Sigmoid colon (tissue), 7 donors: ENCODE data around the gene COL3A1. TPM values are rescaled to one million over a fixed set of nuclear protein-coding genes. Genes with fewer than 3 reads are reported as not detected.

Source experiments
- DNase-seq: peaks from one replicate; pipeline ENCODE4 v3.0.0-alpha.2; 2019
- H3K27ac ChIP-seq, 4 donors: fragments of 200-600 bp; sonication (generic); one replicate each; pipeline ENCODE4 v1.5.1; 2016 to 2019; ENCODE audit warnings: mild to moderate bottlenecking in 1 of 4
- H3K27me3 ChIP-seq, 3 donors: fragments of 200-600 bp; sonication (generic); one replicate each; pipeline ENCODE4 v1.5.1; 2019; ENCODE audit warnings: mild to moderate bottlenecking in 1 of 3
- H3K36me3 ChIP-seq, 4 donors: fragments of 200-600 bp; sonication (generic); one replicate each; pipeline ENCODE4 v1.5.1; 2016 to 2019
- H3K4me1 ChIP-seq, 4 donors: fragments of 200-600 bp; sonication (generic); one replicate each; pipeline ENCODE4 v1.5.1; 2017 to 2019
- H3K4me3 ChIP-seq, 4 donors: fragments of 200-600 bp; sonication (generic); one replicate each; pipeline ENCODE4 v1.5.1; 2017 to 2019; ENCODE audit warnings: mild to moderate bottlenecking in 2 of 4, moderate library complexity in 1 of 4
- H3K9me3 ChIP-seq, 4 donors: fragments of 200-600 bp in 3 of 4; sonication (generic) in 3 of 4; one replicate each; pipeline versions ENCODE4 v1.5.1 to v1.6.1; 2013 to 2019
- EP300 ChIP-seq, 4 donors: sonication (generic); formaldehyde crosslinking; IDR thresholded peaks; one replicate each; pipeline ENCODE4 v1.6.1; 2017; ENCODE audit warnings: antibody characterized with exemption in 4 of 4
- POLR2A ChIP-seq, 2 donors: fragments of 450-650 bp; IDR thresholded peaks; one replicate each; pipeline ENCODE4 v1.6.1; 2016; ENCODE audit warnings: antibody characterized with exemption in 2 of 2, mild to moderate bottlenecking in 2 of 2, moderate library complexity in 2 of 2
- POLR2AphosphoS5 ChIP-seq, 4 donors: sonication (generic); formaldehyde crosslinking; IDR thresholded peaks; one replicate each; pipeline ENCODE4 v1.6.1; 2017; ENCODE audit warnings: antibody characterized with exemption in 4 of 4
- WGBS, 2 donors: extraction: QIAGEN DNeasy Blood & Tissue Kit; methylation state at CpG; one replicate each; pipeline ENCODE4 v1.1.7; 2013; 5-methylcytosine and 5-hydroxymethylcytosine counted together
- intact Hi-C: fragments of 100-400 bp; cut with DNase I; formaldehyde crosslinking; loops from one replicate; pipeline ENCODE4 v1.15.1; 2023
- polyA plus RNA-seq, 3 donors: library from polyadenylated mRNA; stranded (reverse); fragments of 200-250 nt; gene quantifications; one replicate each; pipeline ENCODE4 v1.2.3, GENCODE V29; 2013
- total RNA-seq, 4 donors: library from RNA; depleted of rRNA; stranded (reverse); fragments of >200 nt; gene quantifications; one replicate each; pipeline ENCODE4 v1.1.0, GENCODE V29; 2016
- TF ChIP-seq, protein P1 (sequence below), 4 experiments: fragments of 450-650 bp in 3 of 4; fragments of 200-600 bp in 1 of 4; IDR thresholded peaks; one replicate each; pipeline ENCODE4 v1.5.1; 2016 to 2019; ENCODE audit warnings: antibody characterized with exemption in 4 of 4, mild to moderate bottlenecking in 3 of 4, moderate library complexity in 2 of 4
- donor health status: healthy with polysubstance abuse.
- donor health status: Bipolar disorder and iron deficiency.
- donor health status: healthy.

The COL3A1 gene
- total and polyA plus RNA-seq, 7 donors, result 29.1 to 1,567 (median 294) TPM

- Histone ChIP-seq H3K9me3 (no peaks in the 10 kb centered on the region), H3K27ac (peak overlapping the region; percentile 24 to 52 (median 51)), H3K36me3 (peaks cover 10 to 41% (median 21%) of the 10 kb centered on the region in 4 donors), H3K27me3 (no peaks in the 10 kb centered on the region), H3K4me3 (no peak overlapping the region), H3K4me1 (peaks cover 0 to 36% (median 15%) of the 10 kb centered on the region in 4 donors)
- TF ChIP-seq POLR2AphosphoS5 (IDR thresholded peaks at IDR 0.05) (peak in 2 of 4 donors; percentile 21 to 27), POLR2A (IDR thresholded peaks at IDR 0.05) (no peak), EP300 (IDR thresholded peaks at IDR 0.05) (no peak)
- TF ChIP-seq, protein P1, sequence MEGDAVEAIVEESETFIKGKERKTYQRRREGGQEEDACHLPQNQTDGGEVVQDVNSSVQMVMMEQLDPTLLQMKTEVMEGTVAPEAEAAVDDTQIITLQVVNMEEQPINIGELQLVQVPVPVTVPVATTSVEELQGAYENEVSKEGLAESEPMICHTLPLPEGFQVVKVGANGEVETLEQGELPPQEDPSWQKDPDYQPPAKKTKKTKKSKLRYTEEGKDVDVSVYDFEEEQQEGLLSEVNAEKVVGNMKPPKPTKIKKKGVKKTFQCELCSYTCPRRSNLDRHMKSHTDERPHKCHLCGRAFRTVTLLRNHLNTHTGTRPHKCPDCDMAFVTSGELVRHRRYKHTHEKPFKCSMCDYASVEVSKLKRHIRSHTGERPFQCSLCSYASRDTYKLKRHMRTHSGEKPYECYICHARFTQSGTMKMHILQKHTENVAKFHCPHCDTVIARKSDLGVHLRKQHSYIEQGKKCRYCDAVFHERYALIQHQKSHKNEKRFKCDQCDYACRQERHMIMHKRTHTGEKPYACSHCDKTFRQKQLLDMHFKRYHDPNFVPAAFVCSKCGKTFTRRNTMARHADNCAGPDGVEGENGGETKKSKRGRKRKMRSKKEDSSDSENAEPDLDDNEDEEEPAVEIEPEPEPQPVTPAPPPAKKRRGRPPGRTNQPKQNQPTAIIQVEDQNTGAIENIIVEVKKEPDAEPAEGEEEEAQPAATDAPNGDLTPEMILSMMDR (IDR thresholded peaks at IDR 0.05), result no peak
- WGBS, 2 donors, result 57 to 68% methylated on average over 2 of the region's 2 CpGs
- intact Hi-C loops, result loop anchor here (5.0 kb wide), 1 partner anchor 38 kb away; no protein-coding TSS in a partner anchor
- DNase-seq, result no peak
These were observed 39.7 kb downstream of the COL3A1 start for GRCh38 chr2:189013671-189014448.

GRCh38 chr2:189014449-189015138 is 40.4 kb downstream of the COL3A1 start:
- peak overlapping the region; percentile 24 to 52 (median 51) for H3K27ac ChIP-seq
- peaks cover 0 to 34% (median 14%) of the 10 kb centered on the region in 4 donors for H3K4me1 ChIP-seq
- WGBS, 2 donors, result 66 to 78% methylated on average over 2 of the region's 2 CpGs

DNA sequence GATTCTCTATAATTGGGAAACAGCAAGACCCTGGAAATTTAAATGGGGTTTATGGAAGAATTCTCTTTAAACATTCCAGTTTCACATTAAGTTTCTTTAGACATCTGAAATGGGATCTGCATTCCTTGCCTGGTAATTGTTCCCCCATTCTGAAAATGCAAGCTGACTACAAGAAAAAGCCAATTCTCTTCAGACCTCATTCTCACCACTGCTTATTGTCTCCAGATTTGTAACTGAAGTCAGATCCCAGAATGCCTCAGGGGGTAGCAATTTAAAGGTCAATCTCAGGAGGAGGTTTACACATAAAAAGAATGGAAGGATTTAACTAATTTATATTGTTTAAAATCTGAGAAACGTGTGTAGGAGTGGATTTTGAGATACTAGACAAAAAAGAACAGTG is 41.2 kb downstream of the COL3A1 start:
- TF ChIP-seq EP300 (IDR thresholded peaks at IDR 0.05) (no peak), POLR2A (IDR thresholded peaks at IDR 0.05) (no peak), POLR2AphosphoS5 (IDR thresholded peaks at IDR 0.05) (peak in 1 of 4 donors; percentile 2)
- TF ChIP-seq, protein P1 (IDR thresholded peaks at IDR 0.05), result no peak
- Histone ChIP-seq H3K27me3 (no peaks in the 10 kb centered on the region), H3K27ac (peak overlapping the region in 3 of 4 donors; percentile 50 to 52 (median 52)), H3K36me3 (peaks cover 5 to 26% (median 10%) of the 10 kb centered on the region in 4 donors), H3K4me1 (peaks cover 0 to 26% (median 11%) of the 10 kb centered on the region in 4 donors), H3K4me3 (no peak overlapping the region), H3K9me3 (no peaks in the 10 kb centered on the region)
- WGBS, 2 donors, result 50 to 52% methylated on average over 1 of the region's 1 CpG
- intact Hi-C loops, result no loop called here
- DNase-seq, result no peak

More at GRCh38 chr2:189014449-189015138, 40.4 kb downstream of the COL3A1 start:
- no peak for DNase-seq
- TF ChIP-seq POLR2AphosphoS5 (IDR thresholded peaks at IDR 0.05), result peak in 1 of 4 donors; percentile 30
- TF ChIP-seq POLR2A (IDR thresholded peaks at IDR 0.05), result no peak
- TF ChIP-seq EP300 (IDR thresholded peaks at IDR 0.05), result no peak
- TF ChIP-seq, protein P1 (IDR thresholded peaks at IDR 0.05), result no peak
- Histone ChIP-seq H3K9me3 (no peaks in the 10 kb centered on the region), H3K4me3 (no peak overlapping the region), H3K27me3 (no peaks in the 10 kb centered on the region), H3K36me3 (peaks cover 10 to 34% (median 17%) of the 10 kb centered on the region in 4 donors)
- intact Hi-C loops, result loop anchor here (5.0 kb wide), 1 partner anchor 38 kb away; no protein-coding TSS in a partner anchor

DNA sequence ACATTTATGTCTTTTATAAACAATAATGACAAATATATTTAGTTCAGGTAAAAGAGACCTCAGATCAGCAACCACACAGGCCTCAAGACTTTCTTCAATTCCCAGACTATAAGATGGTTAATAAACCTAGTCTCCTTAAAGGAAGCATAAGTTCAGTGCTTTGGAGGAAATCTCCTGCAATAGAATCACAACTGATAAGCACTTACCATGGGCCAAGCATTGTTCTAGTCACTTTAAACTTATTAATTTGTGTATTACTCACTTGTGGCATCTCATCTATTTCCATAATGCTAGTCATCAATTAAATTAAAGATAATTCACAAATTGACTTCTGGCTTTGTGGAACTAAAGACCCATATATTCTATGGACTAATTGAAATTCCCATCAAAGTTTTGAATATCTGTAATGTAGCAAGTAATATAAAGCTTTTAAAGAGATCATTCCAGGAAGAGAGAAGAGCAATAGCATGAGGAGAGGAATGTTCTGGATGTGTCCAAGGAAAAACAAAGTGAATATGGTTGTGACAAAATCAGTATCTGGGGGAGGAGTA is 42.2 kb downstream of the COL3A1 start:
- Histone ChIP-seq H3K27ac (no peak overlapping the region), H3K27me3 (no peaks in the 10 kb centered on the region)
- no peak for DNase-seq

More for the DNA sequence above, 42.2 kb downstream of the COL3A1 start:
- intact Hi-C loops, result no loop called here
- H3K9me3 ChIP-seq, result no peaks in the 10 kb centered on the region
- peaks cover 0 to 17% (median 11%) of the 10 kb centered on the region in 4 donors for H3K4me1 ChIP-seq
- TF ChIP-seq POLR2AphosphoS5 (IDR thresholded peaks at IDR 0.05) (no peak), EP300 (IDR thresholded peaks at IDR 0.05) (no peak), POLR2A (IDR thresholded peaks at IDR 0.05) (no peak)
- TF ChIP-seq, protein P1 (IDR thresholded peaks at IDR 0.05), result no peak
- H3K4me3 ChIP-seq, result no peak overlapping the region
- peaks cover 0 to 16% (median 2%) of the 10 kb centered on the region in 4 donors for H3K36me3 ChIP-seq
